LNCAP (cell line): ENCODE measurements around the gene GZF1.

Experiments
- TF ChIP-seq, protein P1 (sequence below): fragments of 450-650 bp; IDR thresholded peaks from 2 replicates; pipeline ENCODE4 v1.5.1; 2017; ENCODE audit warnings: mild to moderate bottlenecking

The GZF1 gene

DNA sequence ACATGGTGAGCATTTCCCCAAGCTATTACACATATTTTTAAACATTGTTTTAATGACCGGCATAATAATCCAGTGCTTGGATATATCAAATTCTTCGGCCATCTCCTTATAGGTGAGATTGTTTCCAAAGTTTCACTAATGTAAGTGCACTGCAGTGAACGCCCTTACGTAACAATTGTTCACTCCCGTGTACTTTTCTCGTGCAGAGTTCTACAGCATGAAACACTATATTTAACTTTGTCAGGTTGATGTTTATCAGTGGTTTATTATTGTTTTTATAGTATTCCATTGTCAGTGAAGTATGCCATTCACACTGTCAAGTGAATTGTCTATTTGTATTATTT, 3.4 kb upstream of the GZF1 start:
- TF ChIP-seq, protein P1, sequence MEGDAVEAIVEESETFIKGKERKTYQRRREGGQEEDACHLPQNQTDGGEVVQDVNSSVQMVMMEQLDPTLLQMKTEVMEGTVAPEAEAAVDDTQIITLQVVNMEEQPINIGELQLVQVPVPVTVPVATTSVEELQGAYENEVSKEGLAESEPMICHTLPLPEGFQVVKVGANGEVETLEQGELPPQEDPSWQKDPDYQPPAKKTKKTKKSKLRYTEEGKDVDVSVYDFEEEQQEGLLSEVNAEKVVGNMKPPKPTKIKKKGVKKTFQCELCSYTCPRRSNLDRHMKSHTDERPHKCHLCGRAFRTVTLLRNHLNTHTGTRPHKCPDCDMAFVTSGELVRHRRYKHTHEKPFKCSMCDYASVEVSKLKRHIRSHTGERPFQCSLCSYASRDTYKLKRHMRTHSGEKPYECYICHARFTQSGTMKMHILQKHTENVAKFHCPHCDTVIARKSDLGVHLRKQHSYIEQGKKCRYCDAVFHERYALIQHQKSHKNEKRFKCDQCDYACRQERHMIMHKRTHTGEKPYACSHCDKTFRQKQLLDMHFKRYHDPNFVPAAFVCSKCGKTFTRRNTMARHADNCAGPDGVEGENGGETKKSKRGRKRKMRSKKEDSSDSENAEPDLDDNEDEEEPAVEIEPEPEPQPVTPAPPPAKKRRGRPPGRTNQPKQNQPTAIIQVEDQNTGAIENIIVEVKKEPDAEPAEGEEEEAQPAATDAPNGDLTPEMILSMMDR = no peak

DNA sequence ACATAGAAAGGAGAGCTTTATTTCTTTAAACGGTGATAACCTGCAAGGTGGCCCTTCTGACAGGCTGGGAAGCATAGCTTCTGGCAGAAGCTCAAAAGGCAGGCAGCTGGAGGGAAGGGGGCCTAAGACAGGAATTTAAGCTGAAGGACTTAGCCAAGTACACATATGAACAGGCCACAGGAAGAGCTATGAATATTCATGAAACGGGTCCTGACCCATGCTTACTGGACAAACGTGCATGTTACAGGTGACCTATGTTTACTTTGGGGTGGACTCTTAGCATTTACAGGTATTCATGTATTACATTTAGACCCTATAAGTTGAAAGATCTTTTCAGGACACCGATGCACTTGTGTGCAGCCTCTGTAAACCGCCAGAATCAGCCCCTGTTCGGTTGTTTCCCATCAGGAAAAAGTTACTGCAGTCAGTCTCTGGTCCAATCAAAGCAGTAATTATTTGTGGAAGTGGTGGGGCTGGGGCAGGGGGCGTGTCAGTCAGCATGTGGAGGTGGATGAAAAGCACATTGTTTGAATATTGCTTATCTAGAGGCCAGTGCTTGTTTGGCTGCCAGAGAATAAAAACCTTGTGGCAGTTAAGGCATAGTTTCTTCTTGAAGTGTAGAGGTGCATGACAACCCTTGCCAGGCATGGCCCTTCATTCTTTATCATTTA, 2.9 kb upstream of the GZF1 start:
- TF ChIP-seq, protein P1 = no peak

DNA sequence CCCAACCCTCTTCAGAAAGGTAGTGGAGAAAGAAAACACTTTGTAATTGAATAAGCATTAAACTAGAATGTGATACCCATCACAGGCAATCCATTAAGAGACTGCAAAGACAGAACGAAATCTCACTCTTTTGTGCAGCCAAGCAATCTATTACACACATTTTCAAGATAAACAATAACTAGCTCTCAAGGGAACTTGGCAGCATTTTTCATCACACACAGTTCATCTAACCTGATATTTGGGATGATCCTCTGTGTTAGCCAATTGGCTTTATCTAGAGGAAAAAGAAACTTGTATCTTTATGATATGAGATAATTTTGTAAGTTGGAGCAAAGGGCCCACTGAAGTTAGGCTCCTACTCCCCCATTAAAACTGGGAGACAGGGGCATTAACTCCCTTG, 1.5 kb upstream of the GZF1 start:
- TF ChIP-seq, protein P1 = no peak

DNA sequence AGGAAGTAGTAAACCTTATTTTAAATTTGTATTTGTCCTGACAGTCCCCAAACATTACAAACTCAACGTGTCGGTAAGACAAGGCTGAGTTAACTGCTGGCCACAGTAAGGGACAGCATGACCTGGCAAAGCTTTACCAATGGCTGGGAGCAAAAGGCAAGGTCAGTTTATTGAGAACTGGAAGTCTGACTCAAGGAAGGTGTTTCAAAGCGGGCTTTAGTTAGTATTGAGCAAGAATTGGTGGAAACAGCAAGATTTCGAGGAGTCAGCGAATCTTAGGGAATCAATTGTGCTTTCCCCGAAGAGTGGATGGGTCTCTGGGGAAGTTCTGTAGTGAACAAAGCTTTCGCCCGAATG, 885 bp upstream of the GZF1 start:
- TF ChIP-seq, protein P1 = no peak

DNA sequence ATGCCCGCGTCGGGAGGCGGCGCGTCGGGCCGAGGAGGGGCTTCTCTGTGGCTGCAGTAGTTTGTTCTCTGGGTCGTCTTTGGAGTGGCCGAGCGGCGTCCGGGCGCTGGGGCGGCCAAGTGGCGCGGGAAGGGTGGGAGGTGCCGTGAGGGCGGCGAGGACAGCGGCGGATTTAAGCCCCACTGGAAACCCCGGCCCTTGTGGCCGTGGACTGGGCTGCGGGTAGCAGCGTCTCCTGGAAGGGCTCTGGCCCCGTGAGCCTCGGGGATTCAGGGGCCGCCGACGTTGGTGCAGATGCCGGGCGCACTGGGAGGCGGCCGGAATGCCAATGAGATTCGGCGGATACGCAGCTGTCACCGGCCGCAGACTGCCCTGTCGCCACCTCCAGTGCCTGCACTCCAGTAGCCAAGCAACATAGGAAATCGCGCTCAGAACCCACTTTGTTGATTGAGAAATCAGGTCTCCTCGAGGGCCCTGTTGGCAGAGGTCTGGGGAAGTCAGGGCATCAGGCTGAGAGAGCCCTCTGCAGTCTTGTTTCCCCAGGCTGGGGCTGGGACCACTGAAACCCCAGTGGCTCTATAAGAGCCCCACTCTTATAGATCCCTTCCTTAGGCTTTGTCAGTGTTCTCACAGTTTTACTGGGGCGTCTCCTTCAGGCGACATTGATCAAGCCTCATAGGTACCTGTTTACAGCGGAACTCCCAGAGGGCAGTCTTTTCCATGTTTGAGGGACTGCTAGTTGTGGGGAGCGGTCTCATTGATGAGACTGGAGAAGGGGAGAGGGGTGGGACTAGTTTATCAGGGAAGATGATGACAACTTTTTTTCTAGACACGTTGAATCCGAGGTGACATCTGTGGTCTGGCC, 642 bp downstream of the GZF1 start:
- TF ChIP-seq, protein P1 = no peak

DNA sequence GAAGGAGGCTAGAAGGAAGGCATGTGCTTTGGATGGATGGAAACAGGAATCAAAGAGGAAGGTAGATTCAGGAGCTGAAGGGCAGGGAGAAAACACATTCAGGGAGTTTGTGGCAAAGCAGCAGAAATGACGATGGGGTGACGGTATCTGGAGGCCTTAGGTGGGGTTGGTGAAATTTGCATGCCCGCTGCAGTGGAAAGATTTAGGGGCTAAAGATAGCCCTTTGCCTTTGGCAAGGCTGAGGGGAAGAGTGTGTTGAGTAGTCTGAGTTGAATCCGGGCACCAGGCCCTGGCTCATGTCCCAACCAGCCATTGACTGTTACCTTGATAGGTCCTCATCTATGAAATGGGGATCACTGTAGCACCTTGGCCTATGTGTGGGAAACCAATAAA, 1.3 kb downstream of the GZF1 start:
- TF ChIP-seq, protein P1 = no peak

DNA sequence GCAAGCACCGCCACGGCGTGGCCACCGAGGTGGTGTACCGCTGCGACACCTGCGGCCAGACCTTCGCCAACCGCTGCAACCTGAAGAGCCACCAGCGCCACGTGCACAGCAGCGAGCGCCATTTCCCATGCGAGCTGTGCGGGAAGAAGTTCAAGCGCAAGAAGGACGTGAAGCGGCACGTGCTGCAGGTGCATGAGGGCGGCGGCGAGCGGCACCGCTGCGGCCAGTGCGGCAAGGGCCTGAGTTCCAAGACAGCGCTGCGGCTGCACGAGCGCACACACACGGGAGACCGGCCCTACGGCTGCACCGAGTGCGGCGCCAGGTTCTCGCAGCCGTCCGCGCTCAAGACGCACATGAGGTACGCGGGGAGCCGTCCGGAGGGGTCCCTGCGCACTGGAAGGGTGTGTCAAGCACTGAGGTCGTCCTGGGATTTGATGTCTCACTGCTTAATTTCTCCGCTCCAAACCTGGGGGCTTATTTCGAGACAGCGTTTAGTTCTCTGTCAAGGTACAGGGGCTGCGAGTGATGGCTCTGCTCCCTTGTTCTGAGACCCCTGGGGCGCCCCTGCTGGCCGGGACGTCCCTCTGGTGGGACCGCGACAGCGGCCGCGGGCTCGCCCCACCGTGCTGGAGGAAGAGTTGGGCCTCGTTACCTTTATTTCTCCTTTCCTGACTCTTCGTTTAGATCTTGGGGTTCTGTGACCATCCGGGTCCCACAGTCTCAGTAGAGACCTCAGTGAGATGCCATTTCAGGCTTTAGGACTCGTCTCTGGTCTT, 3.6 kb downstream of the GZF1 start:
- TF ChIP-seq, protein P1 = no peak
